Measurements from ENCODE around the gene DNAJB2. TPM values are rescaled to one million over a fixed set of nuclear protein-coding genes. Genes with fewer than 3 reads are reported as not detected.

Gene DNAJB2
- total RNA-seq, 4 donors from 2014 or later: 125 to 152 (median 140) TPM

DNA sequence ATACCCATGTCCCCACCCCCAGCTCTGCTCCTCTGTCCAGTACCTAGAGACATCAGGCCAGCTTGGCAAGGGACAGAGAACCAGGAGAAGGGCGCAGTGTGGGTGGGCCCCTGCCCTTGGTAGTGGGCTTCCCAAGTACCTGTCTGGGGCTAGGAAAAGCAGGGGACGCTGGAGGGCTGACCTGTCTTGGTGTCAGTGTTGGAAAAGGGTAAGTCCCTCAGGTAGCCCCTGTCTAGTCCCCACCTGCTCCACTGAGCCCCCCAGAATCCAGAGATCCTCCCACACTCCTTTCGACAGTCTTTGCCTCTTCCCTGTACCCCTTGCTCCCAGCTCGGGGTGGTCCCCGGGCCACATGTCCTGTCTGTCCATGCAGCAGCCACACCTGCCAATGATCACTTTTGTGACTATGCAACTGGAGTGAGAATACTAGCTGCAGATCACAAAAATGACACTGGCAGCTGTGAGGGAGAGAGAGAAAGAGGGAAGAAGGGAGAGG lies 14.6 kb downstream of the DNAJB2 start:
- H3K4me3 ChIP-seq (ENCODE audit: low read depth, poor library complexity, severe bottlenecking): no peak overlapping the region
- intact Hi-C loops (cut with DNase I; ENCODE audit: low total_unique reads): no loop called here
- WGBS, 2 donors: 84 to 91% methylated on average over 5 of the region's 5 CpGs
- TF ChIP-seq, protein P1, sequence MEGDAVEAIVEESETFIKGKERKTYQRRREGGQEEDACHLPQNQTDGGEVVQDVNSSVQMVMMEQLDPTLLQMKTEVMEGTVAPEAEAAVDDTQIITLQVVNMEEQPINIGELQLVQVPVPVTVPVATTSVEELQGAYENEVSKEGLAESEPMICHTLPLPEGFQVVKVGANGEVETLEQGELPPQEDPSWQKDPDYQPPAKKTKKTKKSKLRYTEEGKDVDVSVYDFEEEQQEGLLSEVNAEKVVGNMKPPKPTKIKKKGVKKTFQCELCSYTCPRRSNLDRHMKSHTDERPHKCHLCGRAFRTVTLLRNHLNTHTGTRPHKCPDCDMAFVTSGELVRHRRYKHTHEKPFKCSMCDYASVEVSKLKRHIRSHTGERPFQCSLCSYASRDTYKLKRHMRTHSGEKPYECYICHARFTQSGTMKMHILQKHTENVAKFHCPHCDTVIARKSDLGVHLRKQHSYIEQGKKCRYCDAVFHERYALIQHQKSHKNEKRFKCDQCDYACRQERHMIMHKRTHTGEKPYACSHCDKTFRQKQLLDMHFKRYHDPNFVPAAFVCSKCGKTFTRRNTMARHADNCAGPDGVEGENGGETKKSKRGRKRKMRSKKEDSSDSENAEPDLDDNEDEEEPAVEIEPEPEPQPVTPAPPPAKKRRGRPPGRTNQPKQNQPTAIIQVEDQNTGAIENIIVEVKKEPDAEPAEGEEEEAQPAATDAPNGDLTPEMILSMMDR (IDR thresholded peaks at IDR 0.05): no peak
- TF ChIP-seq POLR2A (IDR thresholded peaks at IDR 0.05): no peak
- DNase-seq (ENCODE audit: low spot score in 2 of 2): peak in 1 of 2 donors; percentile 84

DNA sequence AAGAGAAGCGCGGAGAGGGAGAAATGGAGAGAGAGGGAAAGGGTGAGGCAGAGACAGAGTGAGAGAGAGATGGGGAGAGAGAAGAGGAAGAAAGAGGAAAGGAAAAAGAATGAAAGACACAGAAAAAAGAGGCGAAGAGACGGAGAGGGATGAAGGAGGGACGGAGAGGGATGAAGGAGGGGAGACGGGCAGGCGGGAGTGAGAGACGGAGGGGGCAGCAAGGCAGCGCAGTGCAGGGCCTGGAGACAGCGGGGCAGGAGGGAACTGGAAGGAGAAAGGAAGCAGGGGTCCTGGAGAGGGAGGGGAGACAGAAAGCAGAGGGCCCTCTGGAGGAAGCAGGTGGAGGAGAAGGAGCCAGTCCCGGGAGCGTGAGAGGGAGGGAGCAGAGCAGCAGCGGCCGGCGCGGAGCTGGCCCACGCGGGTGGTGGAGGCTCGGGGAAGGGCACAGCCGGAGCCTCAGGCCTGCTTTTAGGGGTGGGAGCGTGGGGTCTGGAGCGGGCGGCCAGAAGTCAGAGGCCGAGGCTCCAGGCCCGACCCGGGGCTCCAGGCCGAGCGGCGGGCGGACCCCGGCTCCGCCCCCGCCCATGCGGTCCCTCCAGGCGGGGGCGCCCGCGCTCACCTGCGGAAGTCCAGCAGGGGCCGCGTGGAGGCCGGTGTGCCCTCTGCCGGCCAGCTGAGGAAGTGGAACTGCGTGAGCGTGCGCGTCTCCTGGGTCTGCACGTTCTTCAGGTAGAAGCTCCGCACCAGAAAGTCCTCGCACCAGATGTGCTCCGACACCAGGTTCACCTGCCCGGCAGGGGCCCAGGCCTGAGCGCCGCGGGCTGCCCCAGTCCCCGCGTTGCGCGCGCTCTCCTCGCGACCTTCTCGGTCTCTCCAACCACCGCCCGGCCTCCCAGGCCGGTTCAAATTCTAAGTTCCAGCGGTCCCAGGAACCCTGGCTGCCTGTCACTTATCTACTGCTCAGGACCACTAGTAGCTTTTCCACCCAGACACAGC lies 15.5 kb downstream of the DNAJB2 start:
- TF ChIP-seq, protein P1 (IDR thresholded peaks at IDR 0.05): peak in 2 of 3 donors; percentile 25 to 95
- no peak for TF ChIP-seq POLR2A (IDR thresholded peaks at IDR 0.05)
- intact Hi-C loops (cut with DNase I; ENCODE audit: low total_unique reads): loop anchor here (5.0 kb wide), 1 partner anchor 132 kb away; the partner anchor contains the start of gene NHEJ1
- WGBS, 2 donors: 9 to 13% methylated on average over 45 to 57 of the region's 67 CpGs

DNA sequence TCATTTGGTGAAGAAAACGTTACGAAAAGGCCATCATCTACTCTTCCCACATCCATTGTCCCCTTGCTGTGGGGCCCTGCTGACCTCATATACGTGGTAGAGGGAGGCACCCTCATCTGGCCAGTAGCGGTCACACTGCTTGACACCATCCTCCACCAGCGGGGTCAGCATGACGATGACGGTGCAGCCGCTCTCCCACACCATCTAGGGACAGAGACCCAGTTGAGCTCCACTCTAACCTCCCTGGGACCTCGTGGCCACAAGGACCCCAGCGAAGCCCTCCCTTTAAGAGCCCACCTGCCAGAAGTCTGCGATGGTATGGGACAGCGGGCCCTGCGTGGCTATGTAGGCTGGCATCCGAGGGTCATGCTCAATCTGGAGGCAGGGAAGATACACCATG lies 17.0 kb downstream of the DNAJB2 start:
- no peak overlapping the region for H3K4me3 ChIP-seq (ENCODE audit: low read depth, poor library complexity, severe bottlenecking)
- DNase-seq (ENCODE audit: low spot score in 2 of 2): peak in 1 of 2 donors; percentile 12
- TF ChIP-seq, protein P1 (IDR thresholded peaks at IDR 0.05): no peak
- TF ChIP-seq POLR2A (IDR thresholded peaks at IDR 0.05): no peak
- WGBS, 2 donors: 86 to 91% methylated on average over 13 to 14 of the region's 14 CpGs
- intact Hi-C loops (cut with DNase I; ENCODE audit: low total_unique reads): loop anchor here (5.0 kb wide), 1 partner anchor 134 kb away; the partner anchor contains the start of gene NHEJ1

More for the DNA sequence above, 15.5 kb downstream of the DNAJB2 start:
- peak; percentile 73 to 97 for DNase-seq (ENCODE audit: low spot score in 2 of 2)
- H3K4me3 ChIP-seq (ENCODE audit: low read depth, poor library complexity, severe bottlenecking): no peak overlapping the region

DNA sequence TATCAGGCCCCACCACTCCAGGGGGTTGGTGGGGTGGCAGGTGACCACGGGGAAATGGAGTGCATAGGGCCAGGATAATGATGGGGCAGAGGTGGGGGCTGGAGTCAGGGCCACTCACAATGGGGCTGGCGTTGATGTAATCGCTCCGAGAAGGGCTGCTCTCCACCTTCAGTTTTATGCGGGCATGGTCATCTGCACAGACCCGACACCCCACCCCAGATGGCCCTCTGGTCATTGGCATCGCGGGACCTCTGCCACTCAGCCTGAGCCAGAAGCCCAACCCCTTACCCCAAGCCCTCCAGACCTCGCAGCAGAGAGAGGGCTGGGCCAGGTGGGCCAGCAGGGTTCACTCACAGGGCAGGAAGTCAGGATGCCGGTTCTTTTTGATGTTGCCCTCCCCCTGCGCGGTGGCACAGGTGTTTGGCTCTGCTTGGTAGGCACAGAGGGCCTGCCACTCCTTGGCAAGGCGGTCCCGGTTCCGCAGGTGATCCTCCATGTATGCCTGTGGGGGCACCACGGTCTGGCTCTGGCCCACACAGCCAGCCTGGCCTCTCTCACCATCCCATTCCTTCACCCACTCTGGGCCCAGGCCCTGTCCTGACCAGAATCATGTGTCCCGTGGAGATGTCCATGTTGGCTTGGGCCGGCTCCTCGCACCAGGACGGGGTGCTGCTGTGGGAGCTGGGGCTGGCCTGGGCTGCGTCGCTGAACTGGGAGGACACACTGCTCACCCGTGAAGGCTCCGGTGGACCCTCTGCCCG lies 17.6 kb downstream of the DNAJB2 start:
- H3K4me3 ChIP-seq (ENCODE audit: low read depth, poor library complexity, severe bottlenecking): no peak overlapping the region
- WGBS, 2 donors: 85 to 92% methylated on average over 23 to 25 of the region's 25 CpGs
- TF ChIP-seq, protein P1 (IDR thresholded peaks at IDR 0.05): no peak
- TF ChIP-seq POLR2A (IDR thresholded peaks at IDR 0.05): no peak
- intact Hi-C loops (cut with DNase I; ENCODE audit: low total_unique reads): loop anchor here (5.0 kb wide), 1 partner anchor 135 kb away; the partner anchor contains the start of gene NHEJ1
- peak; percentile 12 to 83 for DNase-seq (ENCODE audit: low spot score in 2 of 2)

DNA sequence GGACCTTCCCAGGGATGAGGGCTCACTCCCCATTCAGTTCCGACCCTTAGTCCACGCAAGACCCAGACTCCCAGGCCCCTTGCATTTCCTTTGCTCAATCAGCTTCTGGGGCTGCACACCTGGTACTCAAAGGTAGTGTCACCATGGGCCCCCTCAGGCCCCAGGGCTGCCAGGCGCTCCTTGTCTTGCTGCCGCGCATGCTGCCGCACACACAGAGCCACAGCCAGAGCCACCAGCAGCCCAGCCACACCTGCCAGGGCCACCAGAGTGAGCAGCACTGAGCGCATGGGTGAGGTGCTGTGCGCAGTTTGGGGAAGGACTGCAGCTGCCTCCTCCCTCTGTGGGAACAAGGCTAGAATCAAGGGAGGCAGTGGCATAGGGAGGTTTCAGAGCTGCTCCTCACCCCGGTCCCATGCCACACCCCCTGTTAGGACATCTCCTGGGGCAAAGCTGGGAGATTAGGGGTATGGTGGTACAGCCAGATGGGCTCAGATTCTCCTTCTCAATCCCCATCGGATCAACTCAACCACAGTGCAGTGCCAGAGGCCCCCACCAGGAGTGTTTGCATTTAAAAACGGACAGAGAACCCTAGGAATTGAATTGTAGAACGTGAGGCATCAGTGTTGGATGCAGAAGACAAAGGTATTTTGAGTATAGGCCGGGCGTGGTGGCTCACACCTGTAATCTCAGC lies 18.7 kb downstream of the DNAJB2 start:
- no peak overlapping the region for H3K4me3 ChIP-seq (ENCODE audit: low read depth, poor library complexity, severe bottlenecking)
- intact Hi-C loops (cut with DNase I; ENCODE audit: low total_unique reads): loop anchor here (5.0 kb wide), 1 partner anchor 136 kb away; the partner anchor contains the start of gene NHEJ1
- TF ChIP-seq, protein P1 (IDR thresholded peaks at IDR 0.05): no peak
- TF ChIP-seq POLR2A (IDR thresholded peaks at IDR 0.05): no peak
- WGBS, 2 donors: 80% methylated on average over 14 of the region's 14 CpGs
- DNase-seq (ENCODE audit: low spot score in 2 of 2): peak in 1 of 2 donors; percentile 12

Measured in lower leg skin (tissue), 4 donors.